CD4-positive, alpha-beta memory T cell (primary cell): Measurements from ENCODE around the gene LMNB1. TPM values are rescaled to one million over a fixed set of nuclear protein-coding genes. Genes with fewer than 3 reads are reported as not detected.
A peak's percentile ranks its signal among the peaks of the same experiment; 100 is the strongest.

Experiments used
- CTCF ChIA-PET: fragments of 350-600 bp; sonication (Branson Sonifier 250); formaldehyde crosslinking; loops from one replicate; lab custom pipeline; 2021; ENCODE audit warnings: inconsistent platforms; ENCODE audit not compliant: partially characterized antibody; lab: Charles Lee
- POLR2A ChIA-PET: fragments of 350-600 bp; sonication (Branson Sonifier 250); formaldehyde crosslinking; loops from one replicate; lab custom pipeline; 2021; ENCODE audit not compliant: partially characterized antibody; lab: Charles Lee
- DNase-seq, 5 donors: peaks; one replicate each; pipeline versions ENCODE4 v3.0.0 to v3.0.0-alpha.2; 2020 to 2022; ENCODE audit warnings: mixed read lengths in 1 of 5
- H3K27ac ChIP-seq: one replicate; pipeline ENCODE4 v1.7.0; 2013; ENCODE audit warnings: low read depth, low read length
- H3K27me3 ChIP-seq: 2 replicates; pipeline ENCODE4 v1.7.0; 2013; ENCODE audit warnings: mild to moderate bottlenecking, low read length, moderate library complexity; ENCODE audit not compliant: insufficient read depth
- H3K36me3 ChIP-seq: 2 replicates; pipeline ENCODE4 v1.7.0; 2013; ENCODE audit warnings: mild to moderate bottlenecking, low read length, moderate library complexity; ENCODE audit not compliant: insufficient read depth
- H3K4me1 ChIP-seq: 2 replicates; pipeline ENCODE4 v1.7.0; 2013; ENCODE audit warnings: mild to moderate bottlenecking, low read length, moderate library complexity; ENCODE audit not compliant: insufficient read depth
- H3K4me3 ChIP-seq, 2 donors: one replicate each; pipeline ENCODE4 v1.7.0; 2013; ENCODE audit warnings: low read length in 2 of 2, mild to moderate bottlenecking in 1 of 2
- H3K9me3 ChIP-seq, 2 donors: one replicate each; pipeline ENCODE4 v1.7.0; 2013; ENCODE audit warnings: low read length in 2 of 2, control low read depth in 1 of 2; ENCODE audit not compliant: control insufficient read depth in 1 of 2
- H3K27ac Mint-ChIP-seq, 7 donors: one replicate each; pipeline ENCODE4 v1.8.0; 2020 to 2021; ENCODE audit warnings: mixed read lengths in 7 of 7, mild to moderate bottlenecking in 6 of 7, inconsistent platforms in 3 of 7, moderate library complexity in 3 of 7
- H3K27me3 Mint-ChIP-seq, 2 donors: one replicate each; pipeline ENCODE4 v1.8.0; 2020 to 2021; ENCODE audit warnings: mixed read lengths in 2 of 2
- H3K36me3 Mint-ChIP-seq, 2 donors: one replicate each; pipeline ENCODE4 v1.8.0; 2020 to 2021; ENCODE audit warnings: mixed read lengths in 2 of 2, inconsistent platforms in 1 of 2, mild to moderate bottlenecking in 1 of 2
- H3K4me1 Mint-ChIP-seq, 4 donors: one replicate each; pipeline ENCODE4 v1.8.0; 2020 to 2021; ENCODE audit warnings: mixed read lengths in 4 of 4, mild to moderate bottlenecking in 1 of 4
- H3K4me3 Mint-ChIP-seq, 8 donors: one replicate each; pipeline ENCODE4 v1.8.0; 2020 to 2021; ENCODE audit warnings: mixed read lengths in 8 of 8, mild to moderate bottlenecking in 7 of 8, moderate library complexity in 6 of 8, inconsistent platforms in 3 of 8
- H3K9me3 Mint-ChIP-seq, 8 donors: one replicate each; pipeline ENCODE4 v1.8.0; 2020 to 2021; ENCODE audit warnings: mixed read lengths in 8 of 8, mild to moderate bottlenecking in 5 of 8, inconsistent platforms in 3 of 8, moderate library complexity in 1 of 8
- intact Hi-C: fragments of 100-400 bp; cut with micrococcal nuclease; formaldehyde crosslinking; loops from one replicate; pipeline ENCODE4 v1.15.1; 2023
- polyA plus RNA-seq, 2 donors: library from polyadenylated mRNA; unstranded; fragments of 300-500 nt; fragmentation: Illumina TruSeq; gene quantifications; one replicate each; pipeline ENCODE4 v1.2.3, GENCODE V29; 2021
- total RNA-seq, 2 experiments: library from RNA; stranded (reverse); gene quantifications; one replicate each; pipeline ENCODE4 v1.2.3, GENCODE V29; 2021

LMNB1 gene
- total and polyA plus RNA-seq, 4 experiments from 2014 or later: 2.0 to 32.3 (median 18.5) TPM

- ChIA-PET CTCF (interaction anchor here (0.8 to 7.1 kb wide), 6 partner anchors 10 to 148 kb away, joined by 3 to 93 read pairs (median 4); partner anchors contain the start of gene LMNB1), POLR2A (no interaction called here)
- Mint-ChIP-seq H3K4me1 (peaks cover 14 to 26% (median 20%) of the 10 kb centered on the region in 4 donors), H3K9me3 (no peaks in the 10 kb centered on the region), H3K36me3 (peaks cover 14 to 23% of the 10 kb centered on the region in 2 donors), H3K27me3 (no peaks in the 10 kb centered on the region), H3K4me3 (no peak overlapping the region), H3K27ac (peak overlapping the region in 2 of 7 donors; percentile 20 to 31)
- H3K27ac ChIP-seq: no peak overlapping the region
- no peak for DNase-seq
- H3K36me3 ChIP-seq: peaks cover 4% of the 10 kb centered on the region
- peaks cover under 1% of the 10 kb centered on the region for H3K4me1 ChIP-seq
- intact Hi-C loops: no loop called here
- no peak overlapping the region for H3K4me3 ChIP-seq
- no peaks in the 10 kb centered on the region for H3K9me3 ChIP-seq
- no peaks in the 10 kb centered on the region for H3K27me3 ChIP-seq
These were observed 28.1 kb downstream of the LMNB1 start for GRCh38 chr5:126805063-126805462.

DNA sequence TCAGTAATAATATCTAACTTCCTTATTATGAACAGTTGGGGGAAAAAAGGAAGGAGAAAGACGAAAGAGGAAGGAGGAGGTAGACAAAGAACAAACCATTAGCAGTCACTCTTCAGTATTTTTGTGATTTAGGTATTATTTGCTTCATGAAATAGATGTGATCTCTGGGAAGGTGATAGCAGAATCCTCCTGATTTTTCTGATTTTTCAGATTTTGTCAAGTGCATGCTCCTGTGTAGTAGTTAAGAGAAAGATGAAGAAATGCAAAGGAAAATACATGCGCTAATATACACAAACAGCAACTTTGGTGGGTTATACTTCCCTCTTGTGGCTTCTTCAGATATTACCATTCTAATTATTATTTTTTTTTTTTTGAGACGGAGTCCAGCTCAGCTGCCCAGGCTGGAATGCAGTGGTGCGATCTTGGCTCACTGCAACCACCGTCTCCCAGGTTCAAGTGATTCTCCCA, 31.6 kb downstream of the LMNB1 start:
- Histone ChIP-seq H3K4me3 (no peak overlapping the region), H3K36me3 (peaks cover 4% of the 10 kb centered on the region), H3K4me1 (peaks cover 25% of the 10 kb centered on the region), H3K9me3 (no peaks in the 10 kb centered on the region), H3K27ac (no peak overlapping the region), H3K27me3 (no peaks in the 10 kb centered on the region)
- Mint-ChIP-seq H3K27me3 (no peaks in the 10 kb centered on the region), H3K36me3 (peaks cover 23 to 44% of the 10 kb centered on the region in 2 donors), H3K9me3 (no peaks in the 10 kb centered on the region), H3K4me3 (no peak overlapping the region), H3K4me1 (peaks cover 27 to 36% (median 30%) of the 10 kb centered on the region in 4 donors), H3K27ac (peak overlapping the region in 2 of 7 donors; percentile 1 to 33)
- POLR2A ChIA-PET: interaction anchor here (0.7 to 4.0 kb wide), 2 partner anchors 31 to 220 kb away, joined by 3 to 42 read pairs; partner anchors contain the start of gene LMNB1
- DNase-seq: peak in 4 of 5 donors; percentile 21 to 40 (median 30)
- intact Hi-C loops: loop anchor here (1.0 kb wide), 1 partner anchor 132 kb away; no protein-coding TSS in a partner anchor
- CTCF ChIA-PET: interaction anchor here (0.6 to 6.2 kb wide), 14 partner anchors 10 to 156 kb away, joined by 3 to 88 read pairs (median 4); partner anchors contain the start of gene LMNB1

DNA sequence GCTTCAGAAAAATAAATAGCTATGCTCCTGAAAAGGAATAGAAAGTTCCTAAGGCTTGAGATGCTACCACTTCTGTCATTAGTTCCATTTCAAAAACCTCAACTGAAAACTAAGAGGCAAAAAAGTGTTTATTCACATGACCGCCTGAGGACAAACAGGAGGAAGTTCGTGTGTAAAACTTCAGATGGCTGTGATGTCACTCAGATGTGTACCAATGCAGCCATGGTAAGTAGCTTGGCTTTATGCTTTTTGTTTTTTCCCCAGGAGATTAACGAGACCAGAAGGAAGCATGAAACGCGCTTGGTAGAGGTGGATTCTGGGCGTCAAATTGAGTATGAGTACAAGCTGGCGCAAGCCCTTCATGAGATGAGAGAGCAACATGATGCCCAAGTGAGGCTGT, 33.0 kb downstream of the LMNB1 start:
- Histone ChIP-seq H3K27me3 (no peaks in the 10 kb centered on the region), H3K4me1 (peaks cover 25% of the 10 kb centered on the region), H3K4me3 (no peak overlapping the region), H3K27ac (no peak overlapping the region), H3K36me3 (peaks cover 4% of the 10 kb centered on the region), H3K9me3 (no peaks in the 10 kb centered on the region)
- ChIA-PET CTCF (interaction anchor here (0.8 to 6.2 kb wide), 12 partner anchors 9 to 153 kb away, joined by 3 to 88 read pairs (median 4); partner anchors contain the start of gene LMNB1), POLR2A (interaction anchor here (1.0 to 4.0 kb wide), 3 partner anchors 33 to 43 kb away, joined by 3 to 42 read pairs (median 4); partner anchors contain the start of gene LMNB1)
- H3K4me1 Mint-ChIP-seq: peaks cover 23 to 36% (median 28%) of the 10 kb centered on the region in 4 donors
- DNase-seq: peak in 1 of 5 donors; percentile 19
- peak overlapping the region in 5 of 7 donors; percentile 21 to 97 (median 58) for H3K27ac Mint-ChIP-seq
- no peaks in the 10 kb centered on the region for H3K27me3 Mint-ChIP-seq
- peaks cover 28 to 55% of the 10 kb centered on the region in 2 donors for H3K36me3 Mint-ChIP-seq
- intact Hi-C loops: loop anchor here (5.0 kb wide), 2 partner anchors 33 to 42 kb away; partner anchors contain the start of gene LMNB1
- peak overlapping the region in 2 of 8 donors; percentile 1 to 44 for H3K4me3 Mint-ChIP-seq
- H3K9me3 Mint-ChIP-seq: no peaks in the 10 kb centered on the region

DNA sequence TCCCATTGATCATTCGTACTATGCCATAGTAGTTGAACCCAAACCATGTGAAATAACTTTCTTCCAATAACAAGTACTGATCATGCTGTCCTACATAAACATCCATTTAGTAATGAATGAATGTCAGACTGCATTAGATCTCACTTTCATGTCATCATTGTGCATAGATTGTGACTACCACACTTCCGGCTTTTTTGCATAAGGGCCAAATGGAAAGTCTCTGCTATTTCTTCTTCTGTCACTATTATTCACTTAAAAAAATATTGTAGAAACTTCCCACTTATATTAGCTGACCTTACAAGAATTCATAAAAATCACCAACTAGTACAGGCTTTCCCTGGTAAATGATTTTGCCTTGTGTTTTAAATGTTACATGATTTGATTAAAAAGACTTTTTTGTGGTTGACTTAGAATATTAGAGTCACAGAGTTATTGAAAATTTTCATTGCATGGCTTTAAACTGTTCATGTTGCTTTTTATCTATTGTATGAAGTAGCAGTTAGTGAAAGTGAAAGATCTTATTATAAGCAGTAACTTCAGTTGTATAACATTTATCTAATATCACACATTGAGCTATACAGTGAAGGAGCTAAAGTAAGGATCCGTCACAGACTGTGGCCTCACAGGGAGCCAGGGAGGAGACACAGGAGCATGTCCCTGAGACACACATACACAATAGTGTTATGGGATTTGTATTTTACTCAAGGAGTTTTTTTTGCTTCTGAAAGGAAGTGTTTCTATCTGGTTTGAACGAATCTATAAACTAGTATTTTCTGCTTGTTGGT, 33.9 kb downstream of the LMNB1 start:
- Mint-ChIP-seq H3K27me3 (no peaks in the 10 kb centered on the region), H3K9me3 (no peaks in the 10 kb centered on the region), H3K36me3 (peaks cover 23 to 52% of the 10 kb centered on the region in 2 donors), H3K27ac (peak overlapping the region; percentile 89 to 97 (median 90)), H3K4me1 (peaks cover 23 to 33% (median 27%) of the 10 kb centered on the region in 4 donors), H3K4me3 (peak overlapping the region in 6 of 8 donors; percentile 17 to 78 (median 60))
- H3K27ac ChIP-seq: peak overlapping the region; percentile 63
- H3K4me1 ChIP-seq: peaks cover 25% of the 10 kb centered on the region
- H3K27me3 ChIP-seq: no peaks in the 10 kb centered on the region
- no peak overlapping the region for H3K4me3 ChIP-seq
- POLR2A ChIA-PET: interaction anchor here (1.0 to 4.0 kb wide), 10 partner anchors 9 to 262 kb away, joined by 3 to 42 read pairs (median 5); partner anchors contain the start of genes C5orf63 and LMNB1
- CTCF ChIA-PET: interaction anchor here (0.8 to 6.2 kb wide), 18 partner anchors 10 to 220 kb away, joined by 3 to 88 read pairs (median 4); partner anchors contain the start of genes LMNB1 and MARCHF3
- no peak for DNase-seq
- H3K9me3 ChIP-seq: no peaks in the 10 kb centered on the region
- intact Hi-C loops: loop anchor here (5.0 kb wide), 2 partner anchors 33 to 42 kb away; partner anchors contain the start of gene LMNB1
- H3K36me3 ChIP-seq: peaks cover 4% of the 10 kb centered on the region

GRCh38 chr5:126811515-126812198, 34.7 kb downstream of the LMNB1 start:
- Histone ChIP-seq H3K27me3 (no peaks in the 10 kb centered on the region), H3K36me3 (no peaks in the 10 kb centered on the region), H3K9me3 (no peaks in the 10 kb centered on the region), H3K27ac (peak overlapping the region; percentile 63), H3K4me3 (peak overlapping the region; percentile 1 to 12), H3K4me1 (peaks cover 25% of the 10 kb centered on the region)
- peak overlapping the region; percentile 89 to 97 (median 90) for H3K27ac Mint-ChIP-seq
- H3K4me1 Mint-ChIP-seq: peaks cover 21 to 34% (median 26%) of the 10 kb centered on the region in 4 donors
- no peaks in the 10 kb centered on the region for H3K9me3 Mint-ChIP-seq
- ChIA-PET POLR2A (interaction anchor here (0.9 to 4.0 kb wide), 9 partner anchors 10 to 261 kb away, joined by 4 to 42 read pairs (median 5); partner anchors contain the start of genes C5orf63 and LMNB1), CTCF (interaction anchor here (0.8 to 6.2 kb wide), 12 partner anchors 11 to 219 kb away, joined by 3 to 88 read pairs (median 4); partner anchors contain the start of genes LMNB1 and MARCHF3)
- DNase-seq: peak; percentile 45 to 68 (median 66)
- intact Hi-C loops: loop anchor here (5.0 kb wide), 2 partner anchors 34 to 41 kb away; partner anchors contain the start of gene LMNB1
- peaks cover 20 to 49% of the 10 kb centered on the region in 2 donors for H3K36me3 Mint-ChIP-seq
- peak overlapping the region; percentile 43 to 78 (median 58) for H3K4me3 Mint-ChIP-seq
- no peaks in the 10 kb centered on the region for H3K27me3 Mint-ChIP-seq

GRCh38 chr5:126812199-126812570, 35.2 kb downstream of the LMNB1 start:
- H3K9me3 Mint-ChIP-seq: no peaks in the 10 kb centered on the region
- peak overlapping the region in 1 of 2 donors; percentile 1 for H3K4me3 ChIP-seq
- H3K9me3 ChIP-seq: no peaks in the 10 kb centered on the region
- peak overlapping the region; percentile 63 for H3K27ac ChIP-seq
- no peaks in the 10 kb centered on the region for H3K27me3 ChIP-seq
- H3K4me3 Mint-ChIP-seq: peak overlapping the region; percentile 43 to 78 (median 58)
- peaks cover 21 to 35% (median 25%) of the 10 kb centered on the region in 4 donors for H3K4me1 Mint-ChIP-seq
- peaks cover 25 to 50% of the 10 kb centered on the region in 2 donors for H3K36me3 Mint-ChIP-seq
- H3K36me3 ChIP-seq: no peaks in the 10 kb centered on the region
- ChIA-PET CTCF (interaction anchor here (0.8 to 6.2 kb wide), 10 partner anchors 11 to 219 kb away, joined by 3 to 88 read pairs (median 4); partner anchors contain the start of genes LMNB1 and MARCHF3), POLR2A (interaction anchor here (0.9 to 4.0 kb wide), 9 partner anchors 9 to 261 kb away, joined by 4 to 42 read pairs (median 5); partner anchors contain the start of genes C5orf63 and LMNB1)
- intact Hi-C loops: loop anchor here (5.0 kb wide), 2 partner anchors 35 to 40 kb away; partner anchors contain the start of gene LMNB1
- H3K4me1 ChIP-seq: peaks cover 25% of the 10 kb centered on the region
- DNase-seq: no peak
- H3K27me3 Mint-ChIP-seq: no peaks in the 10 kb centered on the region
- H3K27ac Mint-ChIP-seq: peak overlapping the region; percentile 89 to 97 (median 90)
